Left colon (tissue), 2 donors: Measurements from ENCODE around the gene ABCG1. TPM values are rescaled to one million over a fixed set of nuclear protein-coding genes. Genes with fewer than 3 reads are reported as not detected.
A peak's percentile ranks its signal among the peaks of the same experiment; 100 is the strongest.

Source experiments
- ATAC-seq: fragments of 200-7000 bp; cut with Tn5 transposase; one replicate; pipeline ENCODE4 v1.9.1; 2020; ENCODE audit warnings: mild to moderate bottlenecking, moderate library complexity
- DNase-seq, 2 donors: peaks; one replicate each; pipeline ENCODE4 v3.0.0-alpha.2; 2020
- intact Hi-C, 2 donors: fragments of 100-400 bp; cut with DNase I in 1 of 2; cut with micrococcal nuclease in 1 of 2; formaldehyde crosslinking; loops; one replicate each; pipeline versions ENCODE4 v1.11.2 to v1.14.0; 2022; cut with DNase I, micrococcal nuclease
- total RNA-seq, 2 donors: library from RNA; stranded (reverse); fragmentation: NEBNext Ultra II Directional; extraction: Animal tissue kit (Norgen Biotek cat#: 25700); gene quantifications; one replicate each; pipeline ENCODE4 v1.2.1, GENCODE V29; 2021
- donor health status: DM: no; HTN: no; CAD: no.
- donor health status: DM: yes; HTN: yes; CAD: no.

The ABCG1 gene
- total RNA-seq, 2 donors from 2014 or later, result 17.0 to 86.9 TPM

DNA sequence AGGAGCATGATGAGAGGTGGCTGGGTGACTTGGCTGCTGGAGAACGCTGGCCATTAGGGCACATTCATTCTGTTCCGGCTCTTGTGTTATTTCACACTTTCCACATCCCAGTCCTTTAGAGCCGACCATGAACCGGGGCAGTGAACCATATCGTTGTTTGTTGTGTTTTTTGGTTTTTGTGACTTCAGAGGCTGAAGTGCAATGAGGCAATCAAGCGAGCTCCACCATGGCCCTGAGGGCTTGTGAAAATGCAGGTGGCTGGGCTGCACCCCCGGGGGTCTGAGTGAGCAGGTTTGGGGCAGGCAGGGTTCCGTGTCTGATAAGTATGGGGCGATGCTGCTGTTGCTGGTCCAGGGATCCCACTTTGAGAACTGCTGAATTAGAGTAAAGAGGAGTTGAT, 23.7 kb downstream of the ABCG1 start:
- ATAC-seq (no peak), DNase-seq (no peak)
- intact Hi-C loops, result no loop called here

GRCh38 chr21:42243026-42243425, 24.1 kb downstream of the ABCG1 start:
- DNase-seq, result no peak
- intact Hi-C loops, result no loop called here

GRCh38 chr21:42245331-42246193, 26.6 kb downstream of the ABCG1 start:
- intact Hi-C loops, result no loop called here
- peak; percentile 66 for ATAC-seq

More at GRCh38 chr21:42243026-42243425, 24.1 kb downstream of the ABCG1 start:
- ATAC-seq, result no peak

GRCh38 chr21:42247716-42248115, 28.8 kb downstream of the ABCG1 start:
- intact Hi-C loops, result no loop called here

More at GRCh38 chr21:42245331-42246193, 26.6 kb downstream of the ABCG1 start:
- DNase-seq, result no peak

GRCh38 chr21:42248241-42248640, 29.3 kb downstream of the ABCG1 start:
- intact Hi-C loops, result no loop called here
- ATAC-seq, result no peak
- no peak for DNase-seq

More at GRCh38 chr21:42247716-42248115, 28.8 kb downstream of the ABCG1 start:
- DNase-seq (no peak), ATAC-seq (no peak)

- ATAC-seq (no peak), DNase-seq (no peak)
- intact Hi-C loops, result no loop called here
Measured at GRCh38 chr21:42248783-42249597, 30.1 kb downstream of the ABCG1 start.

- ATAC-seq (no peak), DNase-seq (no peak)
- intact Hi-C loops, result loop anchor here in 1 of 2 donors (10.0 kb wide), 1 partner anchor 86 kb away; no protein-coding TSS in a partner anchor
Measured at GRCh38 chr21:42250422-42251403, 31.8 kb downstream of the ABCG1 start.

GRCh38 chr21:42251654-42252324, 32.8 kb downstream of the ABCG1 start:
- intact Hi-C loops, result loop anchor here in 1 of 2 donors (10.0 kb wide), 1 partner anchor 87 kb away; no protein-coding TSS in a partner anchor
- no peak for ATAC-seq
- no peak for DNase-seq

DNA sequence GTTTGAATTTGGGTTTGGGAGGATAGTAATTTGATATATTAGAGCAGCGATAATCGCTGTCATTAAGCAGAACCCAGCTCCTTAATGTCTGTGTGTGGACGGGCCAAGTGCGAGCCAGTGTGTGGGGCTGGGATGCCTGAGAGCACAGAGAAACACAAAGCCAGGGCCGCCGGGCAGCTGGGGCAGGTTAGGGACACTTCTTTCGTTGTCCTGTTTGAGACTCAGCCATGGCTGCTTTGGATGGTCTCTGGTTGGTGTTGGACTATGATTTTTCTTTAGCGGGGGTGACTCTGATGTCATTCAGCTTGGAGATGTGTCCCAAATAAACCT, 33.4 kb downstream of the ABCG1 start:
- intact Hi-C loops, result loop anchor here in 1 of 2 donors (10.0 kb wide), 1 partner anchor 87 kb away; no protein-coding TSS in a partner anchor
- DNase-seq (no peak), ATAC-seq (no peak)

DNA sequence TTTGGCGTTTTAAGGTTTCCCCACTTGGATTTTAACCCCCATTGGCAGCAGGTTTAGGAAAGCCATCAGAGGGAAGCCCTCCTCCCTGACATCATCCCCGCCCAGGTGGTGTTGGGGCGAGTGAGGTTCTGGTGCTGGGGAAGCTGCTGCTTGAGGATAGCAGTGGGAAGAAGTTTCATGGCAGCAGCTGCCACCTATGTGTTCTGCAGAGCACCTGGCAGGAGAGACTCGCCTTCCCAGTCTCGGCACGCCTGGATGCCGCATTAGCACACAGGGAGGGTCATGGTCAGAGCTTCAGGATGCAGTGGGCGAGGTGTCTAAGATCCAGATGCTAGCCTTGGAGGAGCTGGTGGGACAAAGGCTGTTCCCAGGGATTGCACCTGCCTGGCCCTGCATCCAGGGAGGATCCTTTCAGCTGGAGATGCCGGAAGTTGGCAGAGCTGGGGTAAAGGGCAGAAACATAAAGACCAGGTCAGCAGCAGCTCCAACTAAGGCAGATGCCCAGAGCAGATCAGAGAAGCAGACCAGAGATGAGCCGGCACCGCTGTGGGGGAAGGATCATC, 33.9 kb downstream of the ABCG1 start:
- peak in 1 of 2 donors; percentile 47 for DNase-seq

GRCh38 chr21:42253466-42253865, 34.5 kb downstream of the ABCG1 start:
- intact Hi-C loops, result loop anchor here in 1 of 2 donors (10.0 kb wide), 1 partner anchor 89 kb away; no protein-coding TSS in a partner anchor

More for the DNA sequence above, 33.9 kb downstream of the ABCG1 start:
- ATAC-seq, result peak; percentile 90
- intact Hi-C loops, result loop anchor here in 1 of 2 donors (10.0 kb wide), 1 partner anchor 88 kb away; no protein-coding TSS in a partner anchor

DNA sequence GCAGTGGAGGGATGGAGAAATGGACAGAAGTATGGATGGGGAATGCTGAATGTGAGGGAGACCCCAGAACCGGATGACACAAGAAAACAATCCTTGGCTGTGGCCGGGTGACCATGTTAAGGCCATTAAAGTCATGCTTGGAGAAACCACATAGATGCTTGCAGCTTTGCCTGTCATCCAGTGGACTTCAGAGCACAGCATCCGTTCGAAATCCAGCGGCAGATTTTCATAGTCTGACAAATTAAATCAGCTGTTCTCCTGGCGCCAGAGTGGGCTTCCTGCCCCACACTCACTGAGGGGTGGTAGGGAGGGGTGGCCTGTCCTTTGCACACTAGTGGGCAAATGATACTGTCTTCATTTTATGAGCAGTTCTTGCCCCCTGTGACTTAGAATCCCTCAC, 35.1 kb downstream of the ABCG1 start:
- no peak for DNase-seq
- intact Hi-C loops, result loop anchor here in 1 of 2 donors (10.0 kb wide), 1 partner anchor 89 kb away; no protein-coding TSS in a partner anchor
- ATAC-seq, result no peak

More at GRCh38 chr21:42253466-42253865, 34.5 kb downstream of the ABCG1 start:
- no peak for ATAC-seq
- DNase-seq, result no peak

DNA sequence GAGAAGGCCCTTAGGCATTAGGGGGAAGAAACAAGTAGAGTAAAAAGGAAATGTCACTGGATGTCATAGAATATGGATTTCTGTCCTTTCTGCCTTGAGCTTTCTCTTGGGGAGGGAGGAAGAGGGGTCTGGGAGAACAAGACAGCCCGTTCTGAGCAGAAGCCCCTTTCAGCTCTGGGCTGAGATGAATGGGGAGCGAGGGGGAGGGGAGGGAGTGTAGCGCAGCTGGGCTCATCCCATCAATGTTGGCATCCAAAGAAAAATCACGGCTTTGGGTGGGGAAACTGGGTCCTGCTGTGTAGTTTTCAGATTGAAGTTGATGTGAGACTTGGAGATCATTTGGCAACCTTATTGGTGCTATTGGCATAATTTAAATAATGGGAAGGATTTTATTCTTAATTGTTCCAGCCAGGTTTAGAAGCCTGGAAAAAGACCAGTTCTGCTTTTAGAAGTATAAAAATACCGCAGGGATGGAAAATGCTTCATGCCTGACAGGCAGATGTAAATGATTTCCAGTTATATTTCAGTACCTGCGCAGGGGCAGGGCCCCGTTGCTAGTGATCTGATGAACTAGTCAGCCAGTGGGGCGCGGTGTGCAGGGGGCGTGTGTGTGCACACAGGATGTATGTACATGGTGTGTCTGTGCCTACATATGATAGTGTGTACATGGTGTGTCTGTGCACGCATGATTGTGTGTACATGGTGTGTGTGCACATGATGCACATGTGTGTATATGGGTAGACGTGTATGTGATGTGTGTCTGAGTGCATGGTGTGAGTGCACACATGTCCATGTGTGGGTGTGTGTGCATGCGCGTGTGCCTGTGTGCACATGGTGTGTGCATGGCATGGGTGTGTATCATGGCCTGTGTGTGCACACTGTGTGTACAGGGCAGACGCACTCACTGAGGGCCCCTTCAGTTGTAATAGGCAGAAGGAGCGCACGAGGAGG, 36.0 kb downstream of the ABCG1 start:
- DNase-seq (no peak), ATAC-seq (no peak)
- intact Hi-C loops, result loop anchor here in 1 of 2 donors (10.0 kb wide), 1 partner anchor 90 kb away; no protein-coding TSS in a partner anchor

DNA sequence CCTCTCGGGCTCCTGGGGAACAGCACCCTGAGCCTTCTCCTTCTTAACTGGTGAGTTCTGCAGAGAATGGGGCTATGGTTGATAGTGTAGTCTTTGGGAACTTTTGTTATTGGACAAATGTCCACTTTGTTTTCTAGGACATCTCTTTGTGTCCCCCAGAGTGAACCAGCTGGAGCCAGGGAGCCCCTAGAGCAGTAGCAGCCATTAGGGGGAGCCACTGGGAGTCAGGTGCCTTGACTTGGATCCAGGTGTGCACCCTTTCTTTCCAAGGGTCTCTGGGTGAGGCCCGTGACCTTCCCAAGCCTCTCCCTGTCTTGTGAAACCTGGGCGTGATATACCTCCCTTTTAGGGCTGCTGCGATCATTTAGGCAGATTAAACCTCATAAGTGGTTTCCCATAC, 36.9 kb downstream of the ABCG1 start:
- intact Hi-C loops, result loop anchor here in 1 of 2 donors (10.0 kb wide), 1 partner anchor 91 kb away; no protein-coding TSS in a partner anchor
- ATAC-seq (no peak), DNase-seq (no peak)

- DNase-seq, result no peak
- intact Hi-C loops, result loop anchor here in 1 of 2 donors (10.0 kb wide), 1 partner anchor 92 kb away; no protein-coding TSS in a partner anchor
- no peak for ATAC-seq
Measured at GRCh38 chr21:42256316-42256715, 37.4 kb downstream of the ABCG1 start.
